HG02623 (cell line): Measurements from ENCODE around the gene NEB.

Source experiments
- ATAC-seq: cut with Tn5 transposase; IDR thresholded peaks from one replicate; pipeline ENCODE4 v1.9.1; 2021; ENCODE audit warnings: moderate library complexity; ENCODE audit not compliant: unreplicated experiment

The NEB gene

GRCh38 chr2:151498178-151498577, 236.1 kb downstream of the NEB start:
- no peak for ATAC-seq

GRCh38 chr2:151491496-151491895, 242.8 kb downstream of the NEB start:
- ATAC-seq, result no peak

GRCh38 chr2:151490276-151490675, 244.0 kb downstream of the NEB start:
- ATAC-seq, result no peak

- ATAC-seq, result no peak
These were observed 248.2 kb downstream of the NEB start for GRCh38 chr2:151486053-151486452.

- no peak for ATAC-seq
These were observed 250.2 kb downstream of the NEB start for GRCh38 chr2:151484100-151484499.

- no peak for ATAC-seq
These were observed 250.7 kb downstream of the NEB start for GRCh38 chr2:151483546-151483945.

GRCh38 chr2:151482171-151482725, 252.0 kb downstream of the NEB start:
- no peak for ATAC-seq

GRCh38 chr2:151481744-151482143, 252.5 kb downstream of the NEB start:
- ATAC-seq, result no peak

GRCh38 chr2:151478011-151478410, 256.3 kb downstream of the NEB start:
- no peak for ATAC-seq

- no peak for ATAC-seq
These were observed 258.0 kb downstream of the NEB start for GRCh38 chr2:151476287-151476686.

- no peak for ATAC-seq
These were observed 259.2 kb downstream of the NEB start for GRCh38 chr2:151475071-151475470.

- ATAC-seq, result no peak
These were observed 261.3 kb downstream of the NEB start for GRCh38 chr2:151472966-151473365.

- ATAC-seq, result no peak
These were observed 263.7 kb downstream of the NEB start for GRCh38 chr2:151470556-151470955.

- ATAC-seq, result no peak
These were observed 268.5 kb downstream of the NEB start for GRCh38 chr2:151465771-151466170.

GRCh38 chr2:151459358-151459757, 274.9 kb downstream of the NEB start:
- no peak for ATAC-seq

GRCh38 chr2:151439127-151439526, 295.1 kb downstream of the NEB start:
- no peak for ATAC-seq

- ATAC-seq, result no peak
These were observed 295.8 kb downstream of the NEB start for GRCh38 chr2:151438506-151438905.

GRCh38 chr2:151437630-151438029, 296.6 kb downstream of the NEB start:
- no peak for ATAC-seq
